KG1 (cell line): ENCODE data around the gene TMEM86B.
"Not testable (repeated sequence)": the region's sequence is repeated elsewhere in the genome, so short reads cannot be mapped to it uniquely, and the experiment has no call there.

ENCODE experiments used
- DNase-seq: peaks from one replicate; lab custom pipeline; 2025; lab: John Stamatoyannopoulos, UW

The TMEM86B gene

DNA sequence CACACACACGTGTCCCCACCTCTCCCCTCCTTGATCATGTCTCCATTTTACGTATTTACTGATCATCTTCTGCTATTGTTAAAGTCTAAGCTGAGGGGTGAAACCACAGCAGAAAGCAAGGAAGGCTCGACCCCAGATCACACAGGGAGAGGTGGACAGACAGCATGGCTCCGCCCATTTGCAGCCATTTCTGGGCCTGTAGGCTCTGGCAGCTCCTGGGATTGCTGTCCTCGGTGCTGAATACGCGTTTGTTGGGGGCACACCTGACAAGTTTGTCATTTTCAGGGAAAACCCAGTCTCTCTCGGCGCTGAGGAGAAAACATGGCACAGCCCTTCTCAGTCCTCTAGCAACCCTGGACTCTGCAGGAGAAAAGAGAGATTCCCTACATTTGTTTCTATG lies 8.0 kb downstream of the TMEM86B start:
- DNase-seq, result no peak

DNA sequence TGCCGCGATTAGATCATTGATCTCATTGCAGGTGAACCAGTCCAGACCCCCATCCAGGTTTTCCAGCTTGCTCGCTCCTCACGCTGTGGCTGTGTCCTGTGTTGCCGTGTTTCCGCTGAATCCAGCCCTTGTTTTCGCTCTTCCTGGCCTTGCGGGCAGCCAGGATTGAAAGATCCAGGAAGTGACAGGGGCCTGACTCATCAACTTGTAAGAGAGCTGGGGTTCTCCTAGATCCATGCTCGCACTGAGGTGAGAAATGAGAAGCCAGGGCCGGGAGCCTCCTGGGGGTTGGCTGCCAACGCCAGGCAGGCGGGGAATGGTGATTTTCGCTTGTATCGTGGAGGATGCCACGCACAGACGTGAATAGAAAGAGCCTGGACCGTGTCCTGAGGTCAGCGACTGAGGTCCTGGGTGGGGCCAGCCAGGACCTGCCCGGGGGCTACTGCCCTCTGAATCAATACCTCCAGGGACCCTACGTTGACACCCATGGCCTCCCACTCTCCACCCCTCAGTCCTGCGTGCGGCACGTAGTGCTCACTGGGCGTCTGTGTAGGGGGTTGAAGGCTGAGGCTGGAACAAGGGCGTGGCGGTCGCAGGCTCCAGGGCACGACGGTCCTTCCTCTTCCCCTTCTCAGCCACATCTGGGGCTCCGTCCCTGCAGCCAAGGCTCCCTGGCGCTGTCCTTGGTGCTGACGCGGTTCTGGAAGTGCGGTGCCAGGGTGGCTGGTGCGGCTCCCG lies 11.9 kb downstream of the TMEM86B start:
- DNase-seq, result peak; percentile 49

DNA sequence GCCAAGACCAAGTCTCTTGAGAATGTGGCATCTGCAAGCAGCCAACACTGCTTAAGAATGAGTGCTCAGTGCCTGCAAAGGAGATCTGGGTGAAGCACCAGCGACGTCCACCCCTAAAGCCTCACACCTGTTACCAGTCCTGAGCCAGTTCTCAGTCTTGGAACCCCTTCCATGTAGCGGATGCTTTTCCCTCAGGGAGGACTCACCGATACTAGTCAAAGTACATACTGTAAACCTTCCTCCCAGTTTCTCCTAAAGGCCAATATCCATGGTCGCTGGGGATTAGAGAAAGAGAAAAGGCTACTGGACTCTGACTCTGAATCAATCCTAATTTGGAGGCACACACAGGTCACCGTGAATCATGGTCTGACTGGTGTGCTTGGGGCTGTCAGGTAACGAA lies 15.0 kb downstream of the TMEM86B start:
- DNase-seq, result no peak

DNA sequence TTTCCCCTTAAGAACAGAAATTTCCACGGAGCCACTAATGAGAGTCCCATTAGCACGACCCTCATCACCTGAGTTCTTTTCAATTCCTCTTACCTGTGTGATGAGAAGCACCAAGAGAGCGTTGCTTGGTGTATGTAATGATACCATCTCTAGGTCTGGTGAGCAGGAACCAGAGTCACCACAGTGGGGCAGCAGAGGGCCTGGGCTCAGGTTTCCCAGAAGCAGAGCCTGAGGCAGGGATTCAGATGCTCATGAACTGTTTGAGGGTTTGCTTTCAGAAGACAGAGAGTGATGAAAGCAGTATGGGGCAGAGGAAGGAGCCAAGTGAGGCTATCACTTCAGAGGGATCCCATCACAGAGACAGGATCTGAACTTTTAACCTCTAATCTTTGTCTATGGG lies 16.1 kb downstream of the TMEM86B start:
- DNase-seq, result no peak

DNA sequence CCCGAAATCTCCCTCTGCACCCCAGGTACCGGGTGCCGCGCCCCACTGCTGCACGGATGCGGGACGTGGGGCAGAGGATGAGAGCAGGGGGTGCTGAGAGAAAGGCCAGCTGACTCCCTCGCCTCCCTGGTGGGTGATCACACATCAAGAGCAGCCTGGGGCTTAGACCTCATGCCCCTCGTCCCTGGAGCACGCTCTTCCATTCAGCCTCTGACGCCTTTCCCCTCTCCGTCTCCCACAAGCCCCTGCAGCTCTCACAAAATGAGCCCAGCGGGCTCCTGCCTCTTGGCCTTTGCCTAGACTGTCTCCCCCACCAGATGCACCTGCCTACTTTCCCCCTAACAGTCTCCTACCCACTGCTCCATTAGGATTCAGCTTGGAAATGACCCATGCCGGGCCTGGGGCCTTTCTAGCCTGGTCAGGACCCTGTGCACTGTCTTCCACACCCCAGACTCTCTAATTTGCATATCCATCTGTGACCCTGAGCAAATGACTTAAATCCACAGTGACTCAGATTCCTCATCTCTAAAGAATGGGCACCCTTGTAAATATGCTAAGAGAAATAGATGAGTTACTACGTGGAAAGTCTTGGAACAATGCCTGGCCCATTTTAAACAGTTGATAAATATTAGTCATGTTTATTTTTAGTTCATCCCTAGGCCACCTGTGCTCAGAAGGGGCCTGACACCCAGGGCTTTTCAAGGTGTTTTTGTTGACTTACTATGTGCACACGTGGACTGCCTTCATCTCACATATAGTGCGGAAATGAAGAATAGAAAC lies 18.7 kb downstream of the TMEM86B start:
- DNase-seq, result no peak

DNA sequence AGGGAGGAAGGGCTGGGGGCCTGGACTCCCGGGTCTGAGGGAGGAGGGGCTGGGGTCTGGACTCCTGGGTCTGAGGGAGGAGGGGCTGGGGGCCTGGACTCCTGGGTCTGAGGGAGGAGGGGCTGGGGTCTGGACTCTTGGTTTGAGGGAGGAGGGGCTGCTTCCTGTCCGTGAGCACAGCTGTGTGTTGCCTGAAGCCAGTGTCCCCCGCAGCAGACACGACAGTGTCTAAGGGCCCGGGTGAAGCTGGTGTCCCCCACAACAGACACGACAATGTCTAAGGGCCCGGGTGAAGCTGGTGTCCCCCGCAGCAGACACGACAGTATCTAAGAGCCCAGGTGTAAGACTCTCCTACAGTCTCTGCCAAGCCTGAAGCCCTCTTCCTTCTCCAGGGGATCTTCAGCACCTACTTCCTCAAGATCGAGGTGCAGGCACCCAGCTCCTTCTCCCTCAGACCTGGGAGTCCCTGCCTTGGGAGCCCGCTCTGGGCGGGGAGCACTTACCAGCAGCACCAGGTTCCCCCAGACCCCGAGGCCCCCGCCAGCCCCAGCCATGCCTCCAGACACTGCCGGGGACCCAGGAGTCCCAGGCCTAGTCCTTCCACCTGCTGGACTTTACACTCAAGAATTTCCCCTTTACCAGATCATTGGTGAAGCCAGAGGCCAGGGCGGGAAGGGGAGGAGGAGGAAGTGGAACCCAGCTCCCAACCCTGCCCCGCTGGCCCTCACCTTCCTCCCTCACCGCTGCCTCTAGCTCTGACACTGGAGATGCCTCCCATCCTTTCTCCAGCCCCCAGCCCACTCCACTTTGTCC lies 19.5 kb downstream of the TMEM86B start, which contains the start of gene PTPRH:
Gene PTPRH, minus strand, starts transcription at position 622 of the 813 bp plus-strand sequence. Its CDS starts 68 bp downstream, at position 554.
- no peak for DNase-seq

DNA sequence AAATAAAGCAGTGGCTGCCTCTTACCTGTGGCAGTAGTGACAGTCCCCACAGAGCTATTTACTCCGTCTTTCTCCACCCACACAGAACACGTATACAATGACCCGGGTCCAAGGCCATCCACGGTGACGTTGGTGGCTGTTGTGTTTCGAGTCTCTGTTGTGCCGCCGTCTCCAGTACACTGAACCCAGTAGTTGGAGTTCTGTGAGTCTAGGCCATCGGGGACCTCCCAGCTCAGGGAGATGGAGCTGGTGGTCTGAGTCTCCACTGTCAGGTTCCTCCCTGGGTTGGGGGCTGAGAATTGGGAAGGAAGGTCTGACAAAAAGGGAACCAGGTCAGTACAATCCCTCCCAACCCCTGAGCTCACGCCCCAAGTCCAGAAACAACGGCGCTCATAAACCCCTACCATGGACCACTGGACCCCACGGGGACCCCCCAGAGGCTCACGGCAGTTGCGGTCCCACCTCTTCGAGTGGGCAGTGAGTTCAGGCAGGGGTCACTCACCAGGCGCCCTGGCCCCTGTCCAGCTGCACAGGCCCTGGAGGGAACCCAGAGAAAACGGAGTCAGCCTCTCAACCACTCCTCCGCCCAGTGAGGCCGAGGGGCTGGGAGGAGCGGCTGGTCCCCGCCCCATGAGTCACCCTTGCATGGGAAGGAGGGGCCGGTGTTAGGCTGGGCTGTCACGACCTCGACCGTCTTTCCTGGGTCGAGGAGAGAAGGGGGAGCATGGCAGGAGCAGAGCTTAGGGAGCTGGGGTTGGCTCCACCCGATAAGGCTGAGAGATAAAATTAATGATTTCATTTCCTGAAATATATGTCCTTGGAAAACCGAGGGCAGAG lies 21.7 kb downstream of the TMEM86B start:
- no peak for DNase-seq

DNA sequence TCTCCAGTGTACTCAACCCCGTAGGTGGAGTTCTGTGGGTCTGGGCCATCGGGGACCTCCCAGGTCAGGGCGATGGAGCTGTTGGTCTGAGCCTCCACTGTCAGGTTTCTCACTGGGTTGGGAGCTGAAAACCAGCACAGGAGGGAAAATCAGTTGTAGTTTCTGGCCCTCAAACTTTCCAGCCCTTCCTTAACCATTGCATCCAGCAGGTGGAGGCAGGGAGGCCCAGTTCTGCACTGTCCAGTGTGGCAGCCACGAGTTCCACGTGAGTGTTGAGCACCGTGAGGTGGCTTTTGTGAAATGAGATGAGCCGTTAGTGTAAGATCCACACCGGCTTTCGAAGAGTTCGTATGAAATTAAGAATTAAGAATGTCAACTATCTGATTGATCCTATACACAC lies 26.4 kb downstream of the TMEM86B start:
- not testable (repeated sequence) for DNase-seq

DNA sequence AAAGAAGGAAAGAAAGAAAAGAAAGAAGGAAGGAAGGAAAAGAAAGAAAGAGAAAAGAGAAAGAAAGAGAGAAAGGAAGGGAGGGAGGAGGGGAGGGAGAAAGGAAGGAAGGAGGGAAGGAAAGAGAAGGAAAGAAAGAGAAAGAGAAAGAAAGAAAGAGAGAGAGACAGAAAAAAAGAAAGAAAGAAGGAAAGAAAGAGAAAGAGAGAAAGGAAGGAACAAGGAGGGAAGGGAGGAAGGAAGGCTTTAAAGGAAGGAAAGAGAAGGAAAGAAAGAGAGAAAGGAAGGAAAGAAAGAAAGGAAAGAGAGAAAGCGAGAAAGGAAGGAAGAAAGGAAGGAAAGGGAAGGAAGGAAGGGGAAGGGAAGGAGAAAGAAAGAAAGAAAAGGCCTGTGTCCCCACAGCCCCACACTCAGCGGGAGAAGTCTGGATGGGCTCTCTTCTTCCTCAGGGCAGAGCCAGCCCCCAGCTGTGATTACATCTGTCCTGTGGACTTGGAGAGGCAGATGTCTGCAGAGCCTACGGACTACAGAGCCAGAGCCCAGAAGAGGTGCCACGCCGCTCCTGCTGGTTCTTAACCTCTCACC lies 28.9 kb downstream of the TMEM86B start:
- DNase-seq, result no peak

DNA sequence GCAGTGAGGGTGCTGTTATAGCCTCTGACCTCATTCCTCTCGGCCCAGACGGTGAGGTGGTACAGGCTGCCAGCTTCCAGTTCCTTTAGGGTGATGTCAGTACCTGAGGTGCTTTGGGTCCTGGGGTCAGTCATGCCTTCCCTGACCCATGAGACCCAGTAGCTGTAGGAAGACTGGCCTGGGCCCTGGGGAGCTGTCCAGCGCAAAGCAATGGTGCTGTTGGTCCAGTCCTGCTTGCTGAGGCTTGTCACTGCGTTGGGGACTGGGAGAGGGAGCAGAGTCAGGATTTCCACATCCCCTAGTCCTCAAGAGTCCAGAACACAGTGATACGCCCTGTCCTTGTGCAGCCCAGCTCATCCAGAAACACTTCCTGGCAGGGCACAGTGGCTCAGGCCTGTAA lies 29.9 kb downstream of the TMEM86B start:
- no peak for DNase-seq

DNA sequence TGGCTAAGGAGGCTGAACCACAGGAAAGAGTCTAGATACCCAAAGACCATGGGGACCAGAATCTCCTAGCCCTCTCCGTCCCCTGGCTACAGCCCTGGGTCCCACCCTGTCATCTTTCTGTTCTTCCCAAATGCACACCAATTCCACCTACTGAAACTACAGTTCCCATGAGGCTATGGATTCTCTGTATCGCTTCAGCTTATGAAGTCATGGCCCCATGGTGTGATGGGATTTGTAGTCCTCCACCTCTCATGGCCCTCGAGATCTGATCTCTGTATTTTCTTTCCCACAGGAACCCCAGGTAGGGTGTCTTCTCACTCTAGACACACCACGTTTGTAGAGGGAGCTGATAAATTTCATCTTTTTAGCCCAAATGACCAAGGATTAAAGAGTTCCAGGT lies 31.0 kb downstream of the TMEM86B start:
- no peak for DNase-seq

DNA sequence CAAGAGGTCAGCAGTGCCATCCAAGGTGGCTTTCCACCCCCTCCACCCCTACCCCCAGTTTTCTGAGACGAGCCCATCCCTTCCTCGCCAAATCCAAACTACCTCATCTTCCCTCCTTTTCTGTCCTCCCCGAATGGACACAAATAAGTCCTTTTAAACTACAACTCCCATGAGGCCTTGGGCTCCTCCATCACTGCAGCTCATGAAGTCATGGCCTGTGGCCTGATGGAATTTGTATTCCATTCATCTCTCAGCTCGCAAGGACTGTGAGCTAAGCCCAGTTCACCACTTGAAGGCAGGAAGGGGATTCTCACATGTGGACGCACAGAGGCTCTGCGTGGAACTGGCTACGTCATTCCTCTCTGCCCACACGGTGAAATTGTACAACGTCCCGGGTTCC lies 31.8 kb downstream of the TMEM86B start:
- no peak for DNase-seq

DNA sequence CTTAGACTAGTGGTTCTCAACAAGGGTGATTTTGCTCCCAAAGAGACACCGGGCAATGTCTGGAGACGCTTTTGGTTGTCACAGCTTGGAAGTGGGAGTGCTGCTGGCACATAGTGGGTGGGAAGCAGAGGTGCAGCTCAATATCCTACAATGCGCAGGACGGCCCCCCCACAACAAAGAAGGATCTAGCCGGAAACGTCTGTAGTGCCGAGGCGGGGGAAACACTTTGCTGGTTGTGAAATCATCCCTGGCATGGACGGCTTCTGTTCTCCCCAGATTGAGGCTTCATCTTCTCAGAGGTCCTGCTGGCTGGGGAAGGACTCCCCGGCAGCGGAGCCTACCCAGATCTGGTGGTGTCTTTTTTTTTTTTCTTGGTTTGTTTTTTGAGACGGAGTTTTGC lies 35.1 kb downstream of the TMEM86B start:
- DNase-seq, result no peak

DNA sequence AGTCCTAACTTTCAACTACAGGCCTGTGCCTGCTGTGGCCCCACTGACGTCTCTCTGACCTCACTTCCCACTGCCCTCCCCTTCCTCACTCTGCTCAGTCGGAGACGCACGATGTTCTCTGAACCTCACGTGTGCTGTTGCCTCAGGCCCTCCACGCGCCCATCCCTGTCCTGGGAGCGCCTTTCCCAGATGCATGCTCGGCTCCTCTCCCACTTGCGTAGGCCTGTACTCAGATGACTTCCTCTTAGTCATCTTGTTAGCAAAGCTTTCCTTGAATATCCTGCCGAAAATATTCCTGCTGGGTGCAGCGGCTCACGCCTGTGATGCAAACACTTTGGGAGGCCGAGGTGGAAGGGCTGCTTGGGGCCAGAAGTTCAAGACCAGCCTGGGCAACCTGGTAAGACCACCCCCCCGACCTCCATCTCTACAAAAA lies 39.1 kb downstream of the TMEM86B start:
- no peak for DNase-seq

DNA sequence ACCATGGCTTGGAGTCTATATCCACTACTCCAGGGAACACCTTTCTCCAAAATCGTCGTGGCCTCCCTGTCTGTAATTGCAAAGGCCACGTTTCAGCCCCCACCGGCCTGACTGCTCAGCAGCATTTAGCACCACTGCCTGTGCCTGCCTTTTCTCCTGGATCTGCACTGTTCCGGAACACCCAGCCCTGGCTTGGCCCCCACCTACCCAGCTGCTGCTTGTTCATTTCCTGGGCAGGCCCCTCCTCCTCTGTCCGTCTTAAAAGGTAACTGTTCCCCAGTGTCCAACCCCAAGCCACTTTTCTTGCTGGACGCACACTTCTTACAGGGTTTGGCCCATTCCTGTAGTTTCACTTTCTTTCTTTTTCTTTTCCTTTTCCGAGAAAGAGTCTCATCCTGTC lies 39.9 kb downstream of the TMEM86B start:
- no peak for DNase-seq

DNA sequence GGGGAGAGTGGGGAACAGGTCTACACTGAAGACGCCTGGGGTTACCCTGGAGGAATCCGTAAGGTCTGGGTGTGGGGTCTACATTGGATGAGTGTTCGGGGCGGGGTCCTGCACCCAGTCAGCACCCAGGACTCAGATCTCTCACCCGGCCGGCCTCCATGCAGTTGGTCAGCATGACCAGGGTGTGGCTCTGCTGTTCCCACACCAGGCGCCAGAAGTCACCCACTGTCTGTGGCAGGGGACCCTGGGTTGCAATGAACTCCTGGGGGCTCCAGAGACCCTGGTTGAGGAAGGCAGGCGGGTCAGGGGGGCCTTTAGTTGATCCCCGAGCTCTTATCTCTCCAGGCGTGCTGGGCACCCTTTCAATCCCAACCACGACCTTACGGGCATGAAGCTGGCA lies 42.5 kb downstream of the TMEM86B start:
- DNase-seq, result no peak

DNA sequence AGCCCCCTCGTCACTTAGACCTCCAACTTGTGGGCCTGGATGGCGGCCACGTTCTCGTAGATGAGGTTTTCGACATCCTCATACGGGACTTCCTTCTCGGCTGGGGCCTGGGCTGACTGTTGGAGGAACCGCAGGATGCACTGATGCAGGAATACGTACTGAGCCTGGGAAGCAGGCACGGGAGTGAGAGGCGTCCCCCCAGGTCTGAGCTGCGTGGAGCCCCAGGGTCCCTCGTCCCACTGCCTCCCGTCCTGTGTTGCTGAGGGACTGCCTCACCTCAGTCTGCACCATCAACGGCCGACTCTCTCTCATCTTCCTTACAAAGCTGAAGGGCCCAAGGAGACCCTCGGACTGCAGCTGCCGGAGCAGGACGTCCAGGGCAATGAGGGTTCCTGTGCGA lies 46.8 kb downstream of the TMEM86B start:
- DNase-seq, result no peak

DNA sequence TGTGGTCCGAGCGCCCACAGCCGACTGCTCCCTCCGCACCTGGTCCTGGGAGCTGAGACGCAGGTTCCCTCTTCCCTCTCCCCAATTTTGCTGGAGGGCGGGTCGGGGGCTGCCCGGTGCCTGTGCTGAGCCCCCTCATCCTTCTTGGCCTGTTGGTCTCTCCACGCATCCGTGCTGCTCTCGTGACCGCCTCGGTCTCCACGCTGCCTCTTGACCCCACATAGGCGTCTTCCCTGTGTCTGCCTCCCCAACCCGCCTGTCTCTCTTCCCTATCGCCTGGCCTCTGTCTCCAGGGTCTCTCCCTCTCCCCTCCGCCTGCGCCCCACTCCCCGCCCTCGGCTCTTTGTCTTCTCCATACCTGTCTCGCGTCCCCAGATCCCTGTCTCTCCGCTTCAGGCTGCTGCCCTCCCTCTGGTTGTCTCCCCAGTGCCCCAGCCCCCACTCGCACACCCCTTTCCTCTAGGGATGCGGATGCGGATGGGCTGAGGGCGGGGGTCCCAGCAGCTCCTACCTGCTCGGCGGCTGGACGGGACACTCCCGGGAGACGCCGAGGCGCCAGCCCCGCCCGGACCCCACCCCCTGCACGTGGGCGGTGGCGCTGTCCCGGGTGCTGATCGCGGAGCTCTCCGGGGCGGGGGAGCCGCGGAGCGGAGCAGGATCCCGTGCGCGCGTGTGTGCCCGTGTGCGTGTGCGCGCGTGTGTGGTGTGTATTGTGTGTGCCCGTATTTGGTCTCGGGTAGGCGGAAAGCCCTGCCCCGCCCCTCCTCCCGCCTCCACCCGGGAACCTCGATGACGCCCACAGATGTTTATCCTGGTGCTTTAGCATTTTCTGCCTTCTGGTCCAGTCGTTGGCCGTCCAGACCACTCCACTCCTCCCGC lies 48.7 kb downstream of the TMEM86B start, which contains the start of gene SYT5:
Gene SYT5, minus strand, starts transcription at position 684 of the 879 bp plus-strand sequence. CDS start 1,248 bp downstream, outside the sequence.
- DNase-seq, result no peak

DNA sequence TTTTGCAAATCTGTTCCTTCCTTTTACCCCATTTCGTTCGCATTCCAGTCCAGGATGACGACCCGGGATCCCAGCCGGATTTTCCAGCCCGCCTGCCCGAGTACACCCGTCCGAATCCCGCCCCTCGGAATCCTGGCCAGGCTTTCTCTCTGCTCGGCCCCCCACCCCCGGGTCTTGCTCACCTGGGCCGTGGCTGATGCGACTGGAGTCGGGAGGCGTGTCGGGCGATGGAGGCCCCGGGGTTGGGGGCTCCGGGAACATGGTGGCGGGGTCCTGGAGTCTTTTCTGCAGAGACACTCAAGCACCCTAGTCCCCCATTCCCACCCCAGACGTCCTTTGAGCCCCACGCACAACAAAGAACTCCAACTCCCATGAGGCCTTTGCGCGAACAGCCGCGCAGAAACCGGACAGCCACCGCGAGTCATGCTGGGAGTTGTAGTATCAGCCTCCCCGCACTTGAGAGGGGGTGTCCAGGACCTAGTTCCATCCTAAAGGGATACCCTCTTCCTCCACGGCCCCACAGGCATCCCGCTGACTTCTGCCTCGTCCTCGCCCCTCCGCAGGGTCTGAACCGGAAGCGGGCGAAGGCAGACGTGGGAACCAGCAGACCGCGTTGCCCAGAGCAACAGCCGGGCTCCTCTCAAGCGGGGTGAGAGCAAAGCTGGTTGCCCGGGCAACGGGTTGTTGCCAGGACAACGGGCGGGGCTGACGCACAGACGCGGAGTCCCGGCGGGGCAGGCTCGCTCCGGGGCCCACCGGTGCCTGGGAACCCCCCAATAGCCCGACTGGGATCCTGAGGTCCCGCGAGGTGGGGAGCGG lies 49.6 kb downstream of the TMEM86B start:
- peak; percentile 67 for DNase-seq
